Measurements from ENCODE around the gene PLIN4. TPM values are rescaled to one million over a fixed set of nuclear protein-coding genes. Genes with fewer than 3 reads are reported as not detected.

Gene PLIN4
- total and polyA plus RNA-seq, 9 of the 15 experiments (the other 6 are each of a cell fraction or from before 2014, with no cell fraction given) = 0.04 to 0.16 (median 0.07) TPM; not detected in 3

DNA sequence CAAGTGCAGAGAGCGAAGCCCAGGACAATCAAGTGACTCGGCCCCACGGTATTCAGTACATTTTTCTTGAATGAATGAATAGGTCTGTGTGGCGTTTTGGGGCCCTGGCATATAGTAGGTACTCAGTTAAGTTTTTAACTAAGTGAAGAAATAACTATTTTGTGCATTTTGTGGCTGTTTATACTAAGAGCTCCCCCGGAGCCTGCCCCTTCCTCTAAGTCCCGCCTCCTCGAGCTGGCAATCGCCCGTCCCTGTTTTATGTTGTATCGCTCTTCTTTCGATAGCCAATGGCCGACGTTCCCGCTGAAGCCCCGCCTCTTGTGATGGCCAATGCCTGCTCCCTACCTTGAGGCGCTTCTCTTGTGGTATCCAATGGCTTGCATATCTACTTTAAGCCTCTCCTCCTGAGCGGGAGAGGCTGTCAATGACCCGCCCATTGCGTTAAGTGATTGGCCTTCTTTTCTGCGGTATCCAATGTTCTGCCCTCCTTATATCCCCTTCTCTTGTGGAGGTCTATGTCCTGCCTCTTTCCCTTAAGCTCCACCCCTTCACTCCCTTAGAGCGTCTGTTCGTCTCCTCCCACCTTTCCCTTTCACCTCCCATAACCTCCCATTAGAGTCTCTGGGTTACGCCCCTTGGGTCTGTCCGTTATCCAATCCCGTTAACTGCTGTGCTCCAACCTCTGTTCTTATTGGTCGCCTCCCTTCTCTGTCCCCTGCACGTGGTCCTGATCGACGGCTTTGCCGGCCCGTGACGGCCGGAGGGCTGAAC lies 46.7 kb downstream of the PLIN4 start (continued):
- TF ChIP-seq ARID4B (CRISPR knock-in tag; IDR thresholded peaks at IDR 0.05) (no peak), SOX6 (IDR thresholded peaks at IDR 0.05) (no peak), NBN (IDR thresholded peaks at IDR 0.05; ENCODE audit: low read depth) (no peak), TCF15 (CRISPR knock-in tag; IDR thresholded peaks at IDR 0.05) (no peak), SRSF9 (IDR thresholded peaks at IDR 0.05; ENCODE audit: borderline replicate concordance, low read depth, low read length) (no peak), XRCC5 (IDR thresholded peaks at IDR 0.05; ENCODE audit: low read depth, low read length) (no peak; the same call in 1 of the 2 replicates), ZNF551 (CRISPR knock-in tag; IDR thresholded peaks at IDR 0.05) (no peak), ZNF24 (IDR thresholded peaks at IDR 0.05) (no peak), ZNF41 (CRISPR knock-in tag; conservative IDR thresholded peaks at IDR 0.05) (no peak)
- TF ChIP-seq, protein P1, sequence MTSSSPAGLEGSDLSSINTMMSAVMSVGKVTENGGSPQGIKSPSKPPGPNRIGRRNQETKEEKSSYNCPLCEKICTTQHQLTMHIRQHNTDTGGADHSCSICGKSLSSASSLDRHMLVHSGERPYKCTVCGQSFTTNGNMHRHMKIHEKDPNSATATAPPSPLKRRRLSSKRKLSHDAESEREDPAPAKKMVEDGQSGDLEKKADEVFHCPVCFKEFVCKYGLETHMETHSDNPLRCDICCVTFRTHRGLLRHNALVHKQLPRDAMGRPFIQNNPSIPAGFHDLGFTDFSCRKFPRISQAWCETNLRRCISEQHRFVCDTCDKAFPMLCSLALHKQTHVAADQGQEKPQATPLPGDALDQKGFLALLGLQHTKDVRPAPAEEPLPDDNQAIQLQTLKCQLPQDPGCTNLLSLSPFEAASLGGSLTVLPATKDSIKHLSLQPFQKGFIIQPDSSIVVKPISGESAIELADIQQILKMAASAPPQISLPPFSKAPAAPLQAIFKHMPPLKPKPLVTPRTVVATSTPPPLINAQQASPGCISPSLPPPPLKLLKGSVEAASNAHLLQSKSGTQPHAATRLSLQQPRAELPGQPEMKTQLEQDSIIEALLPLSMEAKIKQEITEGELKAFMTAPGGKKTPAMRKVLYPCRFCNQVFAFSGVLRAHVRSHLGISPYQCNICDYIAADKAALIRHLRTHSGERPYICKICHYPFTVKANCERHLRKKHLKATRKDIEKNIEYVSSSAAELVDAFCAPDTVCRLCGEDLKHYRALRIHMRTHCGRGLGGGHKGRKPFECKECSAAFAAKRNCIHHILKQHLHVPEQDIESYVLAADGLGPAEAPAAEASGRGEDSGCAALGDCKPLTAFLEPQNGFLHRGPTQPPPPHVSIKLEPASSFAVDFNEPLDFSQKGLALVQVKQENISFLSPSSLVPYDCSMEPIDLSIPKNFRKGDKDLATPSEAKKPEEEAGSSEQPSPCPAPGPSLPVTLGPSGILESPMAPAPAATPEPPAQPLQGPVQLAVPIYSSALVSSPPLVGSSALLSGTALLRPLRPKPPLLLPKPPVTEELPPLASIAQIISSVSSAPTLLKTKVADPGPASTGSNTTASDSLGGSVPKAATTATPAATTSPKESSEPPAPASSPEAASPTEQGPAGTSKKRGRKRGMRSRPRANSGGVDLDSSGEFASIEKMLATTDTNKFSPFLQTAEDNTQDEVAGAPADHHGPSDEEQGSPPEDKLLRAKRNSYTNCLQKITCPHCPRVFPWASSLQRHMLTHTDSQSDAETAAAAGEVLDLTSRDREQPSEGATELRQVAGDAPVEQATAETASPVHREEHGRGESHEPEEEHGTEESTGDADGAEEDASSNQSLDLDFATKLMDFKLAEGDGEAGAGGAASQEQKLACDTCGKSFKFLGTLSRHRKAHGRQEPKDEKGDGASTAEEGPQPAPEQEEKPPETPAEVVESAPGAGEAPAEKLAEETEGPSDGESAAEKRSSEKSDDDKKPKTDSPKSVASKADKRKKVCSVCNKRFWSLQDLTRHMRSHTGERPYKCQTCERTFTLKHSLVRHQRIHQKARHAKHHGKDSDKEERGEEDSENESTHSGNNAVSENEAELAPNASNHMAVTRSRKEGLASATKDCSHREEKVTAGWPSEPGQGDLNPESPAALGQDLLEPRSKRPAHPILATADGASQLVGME (CRISPR knock-in tag; IDR thresholded peaks at IDR 0.05) = no peak
- TF ChIP-seq, protein P2, sequence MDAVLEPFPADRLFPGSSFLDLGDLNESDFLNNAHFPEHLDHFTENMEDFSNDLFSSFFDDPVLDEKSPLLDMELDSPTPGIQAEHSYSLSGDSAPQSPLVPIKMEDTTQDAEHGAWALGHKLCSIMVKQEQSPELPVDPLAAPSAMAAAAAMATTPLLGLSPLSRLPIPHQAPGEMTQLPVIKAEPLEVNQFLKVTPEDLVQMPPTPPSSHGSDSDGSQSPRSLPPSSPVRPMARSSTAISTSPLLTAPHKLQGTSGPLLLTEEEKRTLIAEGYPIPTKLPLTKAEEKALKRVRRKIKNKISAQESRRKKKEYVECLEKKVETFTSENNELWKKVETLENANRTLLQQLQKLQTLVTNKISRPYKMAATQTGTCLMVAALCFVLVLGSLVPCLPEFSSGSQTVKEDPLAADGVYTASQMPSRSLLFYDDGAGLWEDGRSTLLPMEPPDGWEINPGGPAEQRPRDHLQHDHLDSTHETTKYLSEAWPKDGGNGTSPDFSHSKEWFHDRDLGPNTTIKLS (IDR thresholded peaks at IDR 0.05; ENCODE audit: borderline replicate concordance, low read depth) = peak; percentile 37; the same call in 1 of the 2 replicates
- TF ChIP-seq, protein P3, sequence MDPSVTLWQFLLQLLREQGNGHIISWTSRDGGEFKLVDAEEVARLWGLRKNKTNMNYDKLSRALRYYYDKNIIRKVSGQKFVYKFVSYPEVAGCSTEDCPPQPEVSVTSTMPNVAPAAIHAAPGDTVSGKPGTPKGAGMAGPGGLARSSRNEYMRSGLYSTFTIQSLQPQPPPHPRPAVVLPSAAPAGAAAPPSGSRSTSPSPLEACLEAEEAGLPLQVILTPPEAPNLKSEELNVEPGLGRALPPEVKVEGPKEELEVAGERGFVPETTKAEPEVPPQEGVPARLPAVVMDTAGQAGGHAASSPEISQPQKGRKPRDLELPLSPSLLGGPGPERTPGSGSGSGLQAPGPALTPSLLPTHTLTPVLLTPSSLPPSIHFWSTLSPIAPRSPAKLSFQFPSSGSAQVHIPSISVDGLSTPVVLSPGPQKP (CRISPR knock-in tag; IDR thresholded peaks at IDR 0.05) = no peak

All from K562 (cell line).